Measurements from ENCODE around the gene GOLGA8N.

GOLGA8N gene

DNA sequence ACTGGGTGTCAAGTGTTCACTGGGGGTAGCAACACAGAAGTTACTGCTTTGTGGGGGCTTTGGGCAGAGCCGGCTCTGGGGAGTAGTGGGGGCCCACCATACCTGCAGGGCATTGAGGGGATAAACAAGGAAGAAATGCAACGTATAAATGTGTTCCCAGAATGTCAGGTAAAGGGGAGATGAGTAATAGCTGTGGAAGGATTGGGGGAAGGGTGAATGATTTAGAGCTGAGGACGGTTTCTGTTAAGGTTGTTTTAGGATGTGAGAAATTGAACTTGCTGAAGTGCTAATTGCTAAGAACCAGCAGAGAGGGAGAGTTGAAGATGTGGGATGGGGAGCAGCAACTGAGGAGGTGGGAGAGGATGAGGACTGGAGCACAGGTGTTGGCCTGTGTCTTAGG is 58.9 kb downstream of the GOLGA8N start:
- no peak for DNase-seq

DNA sequence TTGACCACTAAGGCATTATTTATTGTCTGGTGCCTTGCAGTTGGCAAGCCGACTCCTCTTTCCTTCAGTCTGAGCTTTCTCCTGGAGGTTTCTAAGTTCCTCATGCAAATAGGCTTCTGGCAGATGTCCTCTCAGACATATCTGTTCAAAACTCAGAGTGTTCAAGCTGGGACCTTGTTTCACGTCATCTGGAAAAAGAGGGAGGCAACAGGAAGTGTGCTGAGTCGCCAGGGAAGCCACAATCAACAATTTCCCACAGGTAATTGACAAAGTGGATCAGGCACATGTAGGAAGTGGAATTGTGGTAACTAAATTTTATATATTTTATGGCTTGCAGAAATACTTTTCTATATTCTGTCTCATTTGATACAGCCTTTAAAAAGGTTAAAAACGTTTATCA is 62.8 kb downstream of the GOLGA8N start:
- DNase-seq = no peak

DNA sequence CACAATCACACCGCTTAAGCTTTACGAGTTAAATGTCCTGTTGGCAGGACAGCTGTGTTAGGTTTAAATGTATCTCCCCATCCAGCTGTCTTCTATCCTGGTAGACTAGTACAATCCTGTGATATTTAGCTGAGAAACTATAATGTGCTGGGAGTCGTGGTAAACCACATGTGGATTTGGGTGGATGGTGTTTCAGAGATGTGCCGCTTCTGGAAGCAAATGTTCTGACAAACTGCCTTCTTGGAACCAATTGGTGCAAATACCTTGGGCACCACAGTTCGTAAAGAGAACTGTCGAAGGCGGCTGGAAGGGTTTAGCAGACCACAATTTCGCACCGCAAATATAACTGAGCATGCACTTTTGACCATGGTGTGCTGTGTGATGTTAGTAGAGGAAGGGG is 63.2 kb downstream of the GOLGA8N start:
- no peak for DNase-seq
